Spinal cord (tissue), 10 donors: ENCODE data around the gene IGSF6. TPM values are rescaled to one million over a fixed set of nuclear protein-coding genes. Genes with fewer than 3 reads are reported as not detected.
"Not testable (repeated sequence)": the region's sequence is repeated elsewhere in the genome, so short reads cannot be mapped to it uniquely, and the experiment has no call there.

Source experiments
- DNase-seq, 6 donors: peaks; one replicate each; pipeline versions ENCODE4 v3.0.0 to v3.0.0-alpha.2; 2013 to 2015; ENCODE audit warnings: low spot score in 6 of 6, low read depth in 4 of 6
- H3K27ac ChIP-seq: one replicate; pipeline ENCODE4 v1.5.1; 2013; ENCODE audit warnings: low read depth, low read length, control low read depth
- H3K27me3 ChIP-seq: one replicate; pipeline ENCODE4 v1.6.1; 2013; ENCODE audit warnings: low read length; ENCODE audit not compliant: control insufficient read depth, insufficient read depth
- H3K36me3 ChIP-seq: one replicate; pipeline ENCODE4 v1.6.1; 2013; ENCODE audit warnings: low read length; ENCODE audit not compliant: control insufficient read depth, insufficient read depth
- H3K4me1 ChIP-seq: one replicate; pipeline ENCODE4 v1.6.1; 2013; ENCODE audit warnings: low read length; ENCODE audit not compliant: control insufficient read depth, insufficient read depth
- H3K4me3 ChIP-seq: one replicate; pipeline ENCODE4 v1.5.1; 2013; ENCODE audit warnings: low read depth, low read length, control low read depth
- H3K9me3 ChIP-seq: one replicate; pipeline ENCODE4 v1.6.1; 2013; ENCODE audit warnings: low read length; ENCODE audit not compliant: control insufficient read depth, insufficient read depth
- WGBS: methylation state at CpG from one replicate; pipeline ENCODE4 v1.1.5; 2013; ENCODE audit warnings: missing lambda C conversion rate; ENCODE audit not compliant: insufficient coverage; 5-methylcytosine and 5-hydroxymethylcytosine counted together
- polyA plus RNA-seq, 2 donors: library from polyadenylated mRNA; unstranded; fragments of 120-200 nt; gene quantifications; one replicate each; pipeline ENCODE4 v1.2.1, GENCODE V29; 2013; ENCODE audit not compliant: insufficient read length in 2 of 2
- total RNA-seq, 2 donors: library from RNA; depleted of rRNA in 1 of 2; stranded (reverse); fragments of 120-200 nt in 1 of 2; fragments of >200 nt in 1 of 2; gene quantifications; one replicate each; pipeline versions ENCODE4 v1.2.3 to v1.2.4, GENCODE V29; 2013 to 2014
- donor health status: healthy.

IGSF6 gene
- total and polyA plus RNA-seq, 4 donors, result 5.0 to 10.8 (median 7.2) TPM

- no peak for DNase-seq
- no peaks in the 10 kb centered on the region for H3K4me1 ChIP-seq
- H3K9me3 ChIP-seq, result no peaks in the 10 kb centered on the region
- 93% methylated on average over 4 of the region's 5 CpGs for WGBS
- H3K27me3 ChIP-seq, result no peaks in the 10 kb centered on the region
- no peak overlapping the region for H3K4me3 ChIP-seq
- H3K27ac ChIP-seq, result no peak overlapping the region
- H3K36me3 ChIP-seq, result peaks cover 12% of the 10 kb centered on the region
These were observed 18.2 kb downstream of the IGSF6 start for GRCh38 chr16:21634216-21634615.

- WGBS, result no CpG with 5 or more reads among the region's 5 CpGs
These were observed 20.3 kb downstream of the IGSF6 start for GRCh38 chr16:21631951-21632575.

GRCh38 chr16:21631376-21631775, 21.0 kb downstream of the IGSF6 start:
- not testable (repeated sequence) for H3K27me3 ChIP-seq, H3K27ac ChIP-seq, H3K4me3 ChIP-seq, H3K4me1 ChIP-seq, H3K9me3 ChIP-seq, DNase-seq
- WGBS, result no CpG with 5 or more reads among the region's 8 CpGs
- peaks cover 11% of the 10 kb centered on the region for H3K36me3 ChIP-seq

More at GRCh38 chr16:21631951-21632575, 20.3 kb downstream of the IGSF6 start:
- H3K36me3 ChIP-seq, result peaks cover 11% of the 10 kb centered on the region
- not testable (repeated sequence) for DNase-seq, H3K27ac ChIP-seq, H3K4me1 ChIP-seq, H3K27me3 ChIP-seq, H3K9me3 ChIP-seq, H3K4me3 ChIP-seq

GRCh38 chr16:21630866-21631265, 21.5 kb downstream of the IGSF6 start:
- H3K27ac ChIP-seq, H3K9me3 ChIP-seq, DNase-seq, H3K4me3 ChIP-seq, H3K27me3 ChIP-seq, H3K4me1 ChIP-seq: not testable (repeated sequence)
- peaks cover 11% of the 10 kb centered on the region for H3K36me3 ChIP-seq
- no CpG with 5 or more reads among the region's 6 CpGs for WGBS

GRCh38 chr16:21629616-21630539, 22.5 kb downstream of the IGSF6 start:
- H3K27me3 ChIP-seq, H3K27ac ChIP-seq, H3K4me1 ChIP-seq, H3K9me3 ChIP-seq, H3K4me3 ChIP-seq, DNase-seq: not testable (repeated sequence)
- peaks cover 11% of the 10 kb centered on the region for H3K36me3 ChIP-seq
- 97% methylated on average over 26 of the region's 37 CpGs for WGBS

- no peak overlapping the region for H3K27ac ChIP-seq
- peaks cover 15% of the 10 kb centered on the region for H3K36me3 ChIP-seq
- no peaks in the 10 kb centered on the region for H3K27me3 ChIP-seq
- H3K9me3 ChIP-seq, result no peaks in the 10 kb centered on the region
- 95% methylated on average over 4 of the region's 5 CpGs for WGBS
- no peak overlapping the region for H3K4me3 ChIP-seq
- no peak for DNase-seq
- no peaks in the 10 kb centered on the region for H3K4me1 ChIP-seq
These were observed 23.6 kb downstream of the IGSF6 start for GRCh38 chr16:21628772-21629171.

- DNase-seq, result peak in 1 of 6 donors; percentile 24
- Histone ChIP-seq H3K27me3 (no peaks in the 10 kb centered on the region), H3K27ac (no peak overlapping the region), H3K4me1 (no peaks in the 10 kb centered on the region), H3K4me3 (no peak overlapping the region), H3K36me3 (peaks cover 15% of the 10 kb centered on the region), H3K9me3 (no peaks in the 10 kb centered on the region)
- 83% methylated on average over 1 of the region's 5 CpGs for WGBS
These were observed 24.2 kb downstream of the IGSF6 start for GRCh38 chr16:21628121-21628726.

GRCh38 chr16:21626659-21627277, 25.6 kb downstream of the IGSF6 start:
- peak in 4 of 6 donors; percentile 15 to 70 (median 44) for DNase-seq
- Histone ChIP-seq H3K4me1 (no peaks in the 10 kb centered on the region), H3K27ac (peak overlapping the region; percentile 19), H3K9me3 (no peaks in the 10 kb centered on the region), H3K36me3 (peaks cover 15% of the 10 kb centered on the region), H3K27me3 (no peaks in the 10 kb centered on the region), H3K4me3 (no peak overlapping the region)
- WGBS, result 4% methylated on average over 3 of the region's 6 CpGs

GRCh38 chr16:21625026-21625425, 27.4 kb downstream of the IGSF6 start:
- H3K27me3 ChIP-seq, result no peaks in the 10 kb centered on the region

More at GRCh38 chr16:21625026-21625425, 27.4 kb downstream of the IGSF6 start:
- no peak for DNase-seq
- H3K27ac ChIP-seq, result no peak overlapping the region
- no CpG with 5 or more reads among the region's 1 CpG for WGBS
- peaks cover 15% of the 10 kb centered on the region for H3K36me3 ChIP-seq
- no peak overlapping the region for H3K4me3 ChIP-seq
- no peaks in the 10 kb centered on the region for H3K9me3 ChIP-seq
- no peaks in the 10 kb centered on the region for H3K4me1 ChIP-seq
